ENCODE data around the gene CXCR2.

GRCh38 chr2:218169757-218170546, 44.1 kb downstream of the CXCR2 start:
- no peak for TF ChIP-seq ZNF660 (tag by site-specific recombination; IDR thresholded peaks at IDR 0.05)
- no peak for TF ChIP-seq ATF2 (tag by site-specific recombination; IDR thresholded peaks at IDR 0.05; ENCODE audit: low read depth)
- TF ChIP-seq TCF7L2 (IDR thresholded peaks at IDR 0.05; ENCODE audit: borderline replicate concordance, low read depth, low read length), result no peak
- no peak for TF ChIP-seq ZNF138 (tag by site-specific recombination; IDR thresholded peaks at IDR 0.05; ENCODE audit: borderline replicate concordance)
- TF ChIP-seq CTCF (tag by site-specific recombination; IDR thresholded peaks at IDR 0.05), result no peak
- TF ChIP-seq ZNF580 (tag by site-specific recombination; IDR thresholded peaks at IDR 0.05), result no peak
- TF ChIP-seq ZNF561 (tag by site-specific recombination; IDR thresholded peaks at IDR 0.05; ENCODE audit: borderline replicate concordance), result no peak
- no peak for TF ChIP-seq ZNF223 (tag by site-specific recombination; IDR thresholded peaks at IDR 0.05)
- TF ChIP-seq ZBTB1 (tag by site-specific recombination; IDR thresholded peaks at IDR 0.05), result no peak
- no peak for TF ChIP-seq YY1 (tag by site-specific recombination; IDR thresholded peaks at IDR 0.05)
- no peak for TF ChIP-seq ZBTB11 (tag by site-specific recombination; conservative IDR thresholded peaks at IDR 0.05; ENCODE audit: low read depth)
- no peak for TF ChIP-seq ZNF513 (tag by site-specific recombination; IDR thresholded peaks at IDR 0.05)
- TF ChIP-seq ZNF335 (tag by site-specific recombination; conservative IDR thresholded peaks at IDR 0.05), result no peak

All from HEK293 (cell line).